Breast epithelium (tissue), 3 donors: ENCODE data around the gene SEMA3E.

Experiments used
- CTCF ChIP-seq, 3 donors: fragments of 450-650 bp; IDR thresholded peaks; one replicate each; pipeline ENCODE4 v1.5.1; 2016 to 2017; ENCODE audit warnings: antibody characterized with exemption in 3 of 3, mild to moderate bottlenecking in 3 of 3, moderate library complexity in 3 of 3
- POLR2A ChIP-seq: fragments of 450-650 bp; IDR thresholded peaks from one replicate; pipeline ENCODE4 v1.6.1; 2016; ENCODE audit warnings: antibody characterized with exemption, mild to moderate bottlenecking, moderate library complexity
- POLR2AphosphoS5 ChIP-seq, 3 donors: sonication (generic); formaldehyde crosslinking; IDR thresholded peaks; one replicate each; pipeline ENCODE4 v1.6.1; 2017; ENCODE audit warnings: antibody characterized with exemption in 3 of 3

GRCh38 chr7:83472376-83472775, 176.6 kb downstream of the SEMA3E start:
- TF ChIP-seq CTCF (IDR thresholded peaks at IDR 0.05) (no peak), POLR2A (no peak), POLR2AphosphoS5 (IDR thresholded peaks at IDR 0.05) (no peak)
